T-helper 2 cell treated with Interferon-gamma antibody and Interleukin-4, amounts not matched to agents 5 μg/mL and 100 μg/mL, for 36 hours (primary cell): Measurements from ENCODE around the gene ANP32A.

Source experiments
- DNase-seq: peaks from one replicate; pipeline ENCODE4 v3.0.0; 2021; ENCODE audit warnings: low spot score
- H3K27ac Mint-ChIP-seq: one replicate; pipeline ENCODE4 v1.8.0; 2021; ENCODE audit warnings: mild to moderate bottlenecking, mixed read lengths
- H3K27me3 Mint-ChIP-seq: one replicate; pipeline ENCODE4 v1.8.0; 2021; ENCODE audit warnings: low read depth, mixed read lengths
- H3K36me3 Mint-ChIP-seq: one replicate; pipeline ENCODE4 v1.8.0; 2021; ENCODE audit warnings: low read depth, mixed read lengths
- H3K4me1 Mint-ChIP-seq: one replicate; pipeline ENCODE4 v1.8.0; 2021; ENCODE audit warnings: low read depth, mixed read lengths
- H3K4me3 Mint-ChIP-seq: one replicate; pipeline ENCODE4 v1.8.0; 2022; ENCODE audit warnings: mild to moderate bottlenecking, moderate library complexity, mixed read lengths
- H3K9me3 Mint-ChIP-seq: one replicate; pipeline ENCODE4 v1.8.0; 2021; ENCODE audit warnings: mixed read lengths

Gene ANP32A

DNA sequence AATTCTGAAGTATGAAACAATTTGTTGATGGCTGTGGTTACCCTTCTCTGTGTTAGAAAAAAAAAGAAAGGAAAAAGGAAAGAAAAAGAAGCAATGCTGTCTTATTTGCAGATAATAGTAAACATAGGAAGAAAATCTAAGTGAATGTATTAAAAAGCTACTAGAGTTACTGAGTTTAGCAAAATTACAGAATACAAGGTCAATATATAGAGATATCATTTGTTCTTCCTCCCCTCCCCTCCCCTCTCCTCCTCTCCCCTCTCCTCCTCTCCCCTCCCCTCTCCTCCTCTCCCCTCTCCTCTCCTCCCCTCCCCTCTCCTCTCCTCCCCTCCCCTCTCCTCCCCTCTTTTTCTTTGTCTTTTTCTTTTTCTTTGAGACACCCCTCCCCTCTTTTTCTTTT lies 69.1 kb downstream of the ANP32A start:
- no peak for DNase-seq
- Mint-ChIP-seq H3K27ac (peak overlapping the region; percentile 11), H3K27me3 (no peaks in the 10 kb centered on the region), H3K9me3 (no peaks in the 10 kb centered on the region), H3K4me3 (no peak overlapping the region), H3K4me1 (peaks cover 5% of the 10 kb centered on the region), H3K36me3 (no peaks in the 10 kb centered on the region)

DNA sequence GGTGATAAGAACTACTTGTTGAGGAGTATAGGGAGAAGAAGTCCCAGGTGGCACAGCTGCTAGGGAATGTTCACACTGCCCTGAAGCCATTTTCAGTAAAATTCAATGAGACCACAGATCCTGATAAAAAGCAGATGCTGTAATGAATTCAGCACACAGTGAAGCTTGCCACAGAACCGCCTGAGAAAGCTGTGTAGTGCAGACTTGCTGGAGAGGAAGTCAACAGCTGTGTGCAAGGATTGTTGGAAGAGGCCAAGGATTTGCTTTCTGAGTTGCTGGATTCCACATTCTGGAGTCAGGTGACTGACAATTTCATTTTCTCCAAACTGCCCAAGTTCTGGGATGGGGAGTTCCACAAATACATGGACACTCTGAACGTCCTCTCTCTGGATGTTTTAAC lies 70.9 kb downstream of the ANP32A start:
- no peak overlapping the region for H3K27ac Mint-ChIP-seq
- H3K4me1 Mint-ChIP-seq: peaks cover 3% of the 10 kb centered on the region
- DNase-seq: no peak
- H3K27me3 Mint-ChIP-seq: no peaks in the 10 kb centered on the region
- no peaks in the 10 kb centered on the region for H3K36me3 Mint-ChIP-seq
- no peaks in the 10 kb centered on the region for H3K9me3 Mint-ChIP-seq
- H3K4me3 Mint-ChIP-seq: no peak overlapping the region

DNA sequence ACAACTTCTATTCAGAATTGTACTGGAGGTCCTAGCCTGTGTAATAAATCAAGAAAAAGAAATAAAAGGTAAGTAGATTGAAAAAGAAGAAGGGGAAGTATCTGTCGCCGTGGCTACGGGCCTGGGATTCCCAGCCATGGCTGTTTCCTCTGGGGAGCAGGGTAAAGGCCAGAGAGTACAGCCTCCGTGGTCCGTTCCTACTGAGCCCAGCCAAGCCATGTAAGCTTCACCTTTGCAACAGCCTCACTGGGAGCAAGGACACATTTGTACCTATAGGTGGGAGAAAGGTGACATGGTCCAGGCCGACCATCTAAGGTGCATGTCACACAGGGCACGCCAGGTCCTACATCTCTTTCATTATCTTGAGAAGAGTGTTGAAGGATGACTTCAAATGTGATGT lies 71.3 kb downstream of the ANP32A start:
- Mint-ChIP-seq H3K27ac (no peak overlapping the region), H3K9me3 (no peaks in the 10 kb centered on the region), H3K4me1 (peaks cover 1% of the 10 kb centered on the region), H3K36me3 (no peaks in the 10 kb centered on the region), H3K27me3 (no peaks in the 10 kb centered on the region), H3K4me3 (no peak overlapping the region)
- DNase-seq: no peak

DNA sequence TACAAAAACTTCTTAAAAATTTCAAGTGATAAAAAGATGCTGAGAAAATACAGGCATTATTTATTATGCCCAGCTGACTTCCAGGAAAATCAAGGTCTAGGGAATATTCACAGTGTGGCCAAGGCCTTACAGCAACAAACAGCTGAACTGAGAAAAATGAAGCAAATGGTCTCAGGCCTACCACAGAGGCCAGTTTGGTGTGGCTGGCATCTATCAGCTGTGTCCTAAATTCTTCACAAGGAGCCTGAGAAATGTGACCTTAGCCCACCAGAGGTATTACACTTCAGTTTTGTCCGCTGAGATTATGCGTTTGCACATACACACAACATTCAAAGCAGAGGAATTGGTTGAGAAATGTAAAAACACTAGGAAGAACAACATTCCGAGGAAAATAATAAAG lies 77.4 kb downstream of the ANP32A start:
- no peaks in the 10 kb centered on the region for H3K36me3 Mint-ChIP-seq
- H3K4me1 Mint-ChIP-seq: no peaks in the 10 kb centered on the region
- no peak overlapping the region for H3K4me3 Mint-ChIP-seq
- H3K27me3 Mint-ChIP-seq: peaks cover 4% of the 10 kb centered on the region
- no peak for DNase-seq
- H3K9me3 Mint-ChIP-seq: no peaks in the 10 kb centered on the region
- no peak overlapping the region for H3K27ac Mint-ChIP-seq

DNA sequence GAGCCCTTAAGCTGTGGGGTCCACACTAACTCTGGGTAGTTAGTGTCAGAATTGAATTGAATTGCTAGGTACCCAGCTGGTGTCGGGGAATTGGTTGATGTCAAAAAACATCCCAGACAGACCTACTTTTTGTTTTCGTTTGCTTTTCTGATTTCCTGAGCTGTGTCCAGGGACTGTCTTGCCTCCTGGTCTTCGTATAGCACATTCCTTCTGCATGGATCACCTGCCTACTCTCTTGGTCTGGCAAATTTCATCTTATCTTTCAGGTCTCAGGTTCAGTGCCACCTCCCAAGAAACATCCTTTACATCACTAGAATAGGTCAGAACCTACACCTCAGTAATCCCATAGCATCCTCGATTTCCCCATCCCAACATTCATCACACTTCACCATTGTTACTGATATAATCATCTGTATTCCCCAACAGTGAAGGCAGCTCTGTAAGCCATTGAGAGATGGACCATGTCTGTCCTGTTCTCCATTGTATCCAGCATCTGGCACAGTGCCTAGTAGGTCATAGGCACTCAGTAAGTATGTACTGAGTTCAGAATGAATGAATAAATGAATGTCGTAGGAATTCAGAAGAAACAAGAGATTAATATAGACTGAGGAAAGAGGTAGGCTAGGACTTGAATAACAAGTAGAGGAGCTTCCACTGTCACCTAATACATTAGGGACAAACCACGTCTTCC lies 81.2 kb downstream of the ANP32A start:
- DNase-seq: no peak
- no peak overlapping the region for H3K4me3 Mint-ChIP-seq

DNA sequence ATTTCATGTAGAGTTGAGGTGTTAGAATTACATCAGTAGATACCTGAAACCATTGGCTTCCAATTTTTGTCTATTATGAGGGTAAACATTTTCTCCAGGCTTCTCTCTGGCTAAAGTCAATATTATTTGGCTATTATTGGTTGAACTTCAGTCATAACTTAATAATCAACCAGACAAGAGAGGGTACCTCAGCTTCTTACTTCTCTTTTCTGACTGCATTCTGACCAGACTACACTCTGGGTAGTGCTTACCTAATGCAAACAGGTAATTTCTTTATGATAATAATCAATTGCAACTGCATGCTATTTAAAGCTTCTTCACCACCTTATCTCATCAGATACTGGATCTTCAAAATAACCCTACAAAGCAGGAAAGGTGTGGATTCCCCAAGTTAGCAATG lies 85.1 kb downstream of the ANP32A start:
- Mint-ChIP-seq H3K9me3 (no peaks in the 10 kb centered on the region), H3K36me3 (no peaks in the 10 kb centered on the region), H3K4me3 (no peak overlapping the region), H3K27ac (no peak overlapping the region), H3K27me3 (peaks cover 9% of the 10 kb centered on the region), H3K4me1 (peaks cover 2% of the 10 kb centered on the region)
- no peak for DNase-seq

More for the DNA sequence above, 81.2 kb downstream of the ANP32A start:
- Mint-ChIP-seq H3K36me3 (no peaks in the 10 kb centered on the region), H3K27me3 (peaks cover 7% of the 10 kb centered on the region), H3K27ac (no peak overlapping the region), H3K4me1 (no peaks in the 10 kb centered on the region), H3K9me3 (no peaks in the 10 kb centered on the region)

DNA sequence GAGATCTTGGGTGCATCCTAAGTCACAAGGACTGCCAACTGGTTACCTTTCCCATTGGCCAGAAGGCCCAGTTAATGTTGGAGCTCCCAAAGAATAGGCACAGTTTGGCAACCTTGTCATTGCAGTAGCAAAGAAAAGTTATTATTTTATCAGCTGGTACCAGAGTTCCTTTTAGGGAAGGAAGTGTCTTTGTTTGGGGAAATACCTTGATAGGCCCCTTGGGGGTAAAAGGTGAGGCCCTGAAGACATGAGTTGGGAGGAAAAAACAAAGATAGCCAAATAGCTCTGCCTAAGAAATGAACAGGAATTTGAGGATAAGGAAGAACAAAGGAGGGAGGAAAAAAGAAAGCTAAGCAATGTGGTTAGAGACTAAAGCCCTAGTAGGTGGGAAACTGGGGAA lies 85.8 kb downstream of the ANP32A start:
- Mint-ChIP-seq H3K9me3 (no peaks in the 10 kb centered on the region), H3K27ac (no peak overlapping the region), H3K27me3 (peaks cover 8% of the 10 kb centered on the region), H3K4me1 (peaks cover 2% of the 10 kb centered on the region), H3K36me3 (no peaks in the 10 kb centered on the region), H3K4me3 (no peak overlapping the region)
- DNase-seq: no peak

DNA sequence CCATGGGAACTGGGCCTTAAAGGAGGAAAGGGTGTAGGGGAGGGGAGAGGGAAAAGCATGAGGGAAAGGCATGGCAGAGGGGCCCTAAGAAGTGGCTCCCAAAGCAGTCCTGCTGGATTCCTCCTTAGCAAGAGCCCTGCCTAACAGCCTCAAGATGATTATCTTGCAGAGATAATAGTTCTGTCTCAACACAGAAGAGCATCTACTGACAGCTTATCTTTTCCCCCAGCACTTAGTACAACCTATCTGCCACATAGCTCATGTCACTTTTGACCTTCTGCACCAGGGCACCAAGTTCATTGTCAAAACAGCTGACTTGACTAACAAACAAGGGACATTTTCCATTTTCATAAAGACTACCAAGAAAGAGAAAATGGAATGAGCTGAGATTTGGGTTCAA lies 86.3 kb downstream of the ANP32A start:
- H3K27me3 Mint-ChIP-seq: peaks cover 5% of the 10 kb centered on the region
- peaks cover 2% of the 10 kb centered on the region for H3K4me1 Mint-ChIP-seq
- H3K9me3 Mint-ChIP-seq: no peaks in the 10 kb centered on the region
- no peaks in the 10 kb centered on the region for H3K36me3 Mint-ChIP-seq
- H3K4me3 Mint-ChIP-seq: no peak overlapping the region
- no peak overlapping the region for H3K27ac Mint-ChIP-seq
- DNase-seq: no peak

DNA sequence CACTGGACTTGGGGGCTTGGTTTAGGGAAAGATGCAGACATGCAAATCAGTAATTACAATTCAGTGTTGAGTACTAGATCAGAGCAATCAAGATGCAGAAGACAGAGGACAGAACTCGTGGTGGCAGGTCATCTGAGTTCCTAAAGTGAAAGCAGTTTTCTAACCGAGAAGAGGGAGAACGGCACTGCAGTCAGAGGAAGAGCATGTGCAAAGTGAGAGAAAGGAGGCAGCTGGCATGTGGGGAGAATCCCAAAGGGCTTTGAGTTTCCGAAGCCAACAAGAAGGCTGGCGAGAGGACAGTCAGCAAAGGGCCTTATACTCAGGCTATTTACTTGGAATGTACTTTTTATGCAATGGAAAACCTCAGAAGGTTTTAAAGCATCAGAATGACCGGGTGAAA lies 87.0 kb downstream of the ANP32A start:
- H3K27ac Mint-ChIP-seq: no peak overlapping the region
- peaks cover 2% of the 10 kb centered on the region for H3K4me1 Mint-ChIP-seq
- DNase-seq: no peak
- H3K9me3 Mint-ChIP-seq: no peaks in the 10 kb centered on the region
- H3K4me3 Mint-ChIP-seq: no peak overlapping the region
- peaks cover 5% of the 10 kb centered on the region for H3K27me3 Mint-ChIP-seq
- H3K36me3 Mint-ChIP-seq: no peaks in the 10 kb centered on the region

DNA sequence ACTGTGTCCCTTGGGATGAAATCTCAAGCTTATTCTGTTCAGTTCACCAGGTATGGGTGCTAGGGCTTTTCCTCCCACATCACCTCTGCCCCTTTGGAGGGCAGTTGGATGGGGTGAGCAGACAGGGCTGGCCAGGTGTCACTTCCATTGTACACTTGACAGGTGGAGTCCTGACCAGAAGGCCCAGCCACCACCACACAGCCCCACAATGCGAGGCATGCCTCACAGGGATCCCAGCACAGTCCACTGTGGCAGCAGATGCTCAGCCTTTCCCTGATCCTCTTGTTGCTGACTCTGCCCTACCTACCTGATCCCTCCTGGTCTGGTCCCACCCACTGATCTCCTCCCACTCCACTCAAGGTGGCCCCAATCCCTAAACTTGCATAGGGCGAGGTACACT lies 88.2 kb downstream of the ANP32A start:
- H3K27ac Mint-ChIP-seq: no peak overlapping the region
- no peak overlapping the region for H3K4me3 Mint-ChIP-seq
- DNase-seq: no peak
- H3K9me3 Mint-ChIP-seq: no peaks in the 10 kb centered on the region
- peaks cover 5% of the 10 kb centered on the region for H3K27me3 Mint-ChIP-seq
- H3K4me1 Mint-ChIP-seq: peaks cover 2% of the 10 kb centered on the region
- H3K36me3 Mint-ChIP-seq: no peaks in the 10 kb centered on the region

DNA sequence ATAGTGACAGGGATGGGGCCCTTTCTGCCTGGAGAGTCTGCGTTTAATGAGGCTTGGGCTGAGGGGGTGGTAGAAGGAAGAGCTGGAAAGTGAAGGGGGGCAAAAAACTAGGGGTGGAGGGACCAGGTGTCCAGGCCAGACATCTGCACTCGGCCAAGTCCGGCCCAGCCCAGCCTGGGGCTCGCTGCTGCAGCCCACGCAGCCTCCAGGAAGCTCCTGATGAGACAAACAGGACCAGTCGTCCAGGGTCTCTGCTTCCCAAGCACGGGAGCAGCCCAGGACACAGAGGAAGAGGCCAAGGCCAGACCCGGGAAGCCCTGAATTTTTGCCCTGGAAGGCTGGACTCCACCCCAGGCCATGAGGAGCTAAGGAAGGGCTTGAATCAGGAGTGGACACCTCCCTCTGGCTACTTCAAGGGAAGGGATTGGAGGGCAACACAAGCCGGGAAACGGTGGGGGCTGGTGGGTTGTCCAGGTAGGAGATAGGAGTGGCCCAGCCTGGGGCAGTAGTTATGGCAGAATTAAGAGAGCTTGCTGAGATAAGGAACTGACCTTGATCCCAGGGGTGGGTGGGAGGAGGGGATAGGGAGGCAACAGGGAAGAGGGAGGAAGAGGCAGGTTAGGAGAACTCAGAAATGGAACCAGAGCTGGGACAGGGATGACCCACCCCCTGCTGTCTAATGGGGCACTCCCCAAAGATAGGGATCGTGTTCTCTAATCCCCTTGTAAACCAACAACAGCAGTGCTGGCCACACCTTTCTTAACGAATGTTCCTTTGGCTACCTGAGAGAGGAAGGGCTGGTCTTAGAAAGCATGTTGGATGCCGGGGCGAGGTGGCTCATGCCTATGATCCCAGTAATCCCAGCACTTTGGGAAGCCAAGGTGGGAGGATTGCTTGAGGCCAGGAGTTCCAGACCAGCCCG lies 89.5 kb downstream of the ANP32A start:
- no peaks in the 10 kb centered on the region for H3K9me3 Mint-ChIP-seq
- H3K27ac Mint-ChIP-seq: no peak overlapping the region
- no peak for DNase-seq
- no peaks in the 10 kb centered on the region for H3K36me3 Mint-ChIP-seq
- no peak overlapping the region for H3K4me3 Mint-ChIP-seq
- H3K4me1 Mint-ChIP-seq: peaks cover 2% of the 10 kb centered on the region
- H3K27me3 Mint-ChIP-seq: peaks cover 3% of the 10 kb centered on the region

DNA sequence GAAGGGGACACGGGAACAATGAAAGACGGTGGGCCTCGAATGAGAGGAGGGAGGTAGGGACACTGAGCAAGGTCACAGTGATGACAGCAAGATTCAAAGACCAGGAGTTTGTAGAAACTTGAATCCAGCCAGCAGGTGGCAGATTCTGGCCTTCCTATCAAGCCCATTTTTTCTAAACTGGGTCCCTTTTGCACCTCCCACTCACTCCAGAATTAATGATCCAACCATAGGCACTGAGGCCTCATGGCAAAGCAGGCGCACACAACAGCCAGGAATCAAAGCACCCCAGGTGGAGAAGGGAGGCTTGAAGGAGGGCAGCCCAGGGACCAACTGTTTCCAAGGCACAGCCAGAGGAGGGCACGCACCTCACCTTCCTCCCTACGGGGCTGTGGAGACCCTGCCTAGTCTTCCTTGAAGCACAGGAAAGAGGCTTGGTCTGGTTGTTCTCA lies 90.2 kb downstream of the ANP32A start:
- DNase-seq: no peak
- Mint-ChIP-seq H3K9me3 (no peaks in the 10 kb centered on the region), H3K27ac (no peak overlapping the region), H3K4me3 (no peak overlapping the region), H3K36me3 (no peaks in the 10 kb centered on the region), H3K4me1 (peaks cover 2% of the 10 kb centered on the region), H3K27me3 (peaks cover 5% of the 10 kb centered on the region)

DNA sequence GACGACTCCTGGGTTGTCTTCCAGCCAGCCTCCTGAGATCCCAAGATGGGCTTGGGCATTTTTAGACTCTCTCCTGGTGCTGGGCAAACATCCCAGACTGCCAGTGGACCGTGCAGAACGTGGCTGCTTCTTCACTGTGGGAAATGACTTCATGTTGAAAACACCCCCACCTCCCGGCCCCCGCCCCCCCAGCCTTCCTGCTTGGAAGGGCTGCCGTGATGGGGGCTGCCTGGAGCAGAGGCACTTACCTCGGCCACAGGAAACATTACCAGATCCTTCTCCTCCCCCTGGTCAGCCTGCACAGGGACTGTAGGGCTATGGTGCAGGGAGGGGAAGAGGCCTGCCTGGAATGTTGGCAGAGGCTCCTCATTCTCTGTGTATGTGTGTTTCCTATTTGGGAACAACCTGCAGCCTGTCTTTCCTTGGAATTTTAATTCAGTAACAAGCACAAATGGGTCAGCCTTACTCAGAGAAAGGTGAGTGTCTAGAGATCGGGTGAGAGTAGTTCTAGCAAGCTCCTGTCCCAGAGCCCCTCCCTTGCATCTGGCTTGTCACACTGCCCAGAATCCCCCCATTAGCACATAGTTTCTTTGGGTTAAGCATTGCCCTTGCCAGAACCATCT lies 90.8 kb downstream of the ANP32A start:
- peaks cover 2% of the 10 kb centered on the region for H3K4me1 Mint-ChIP-seq
- no peak overlapping the region for H3K27ac Mint-ChIP-seq
- H3K36me3 Mint-ChIP-seq: no peaks in the 10 kb centered on the region
- H3K4me3 Mint-ChIP-seq: no peak overlapping the region
- H3K9me3 Mint-ChIP-seq: no peaks in the 10 kb centered on the region
- no peak for DNase-seq
- H3K27me3 Mint-ChIP-seq: peaks cover 7% of the 10 kb centered on the region
